Activated CD4-positive, alpha-beta T cell treated with anti-CD3 and anti-CD28 coated beads, Interleukin-2, amount 10 ng/mL, durations not matched to agents 7 days and 5 days (primary cell): ENCODE results near the gene MAFF. TPM values are rescaled to one million over a fixed set of nuclear protein-coding genes. Genes with fewer than 3 reads are reported as not detected.

ENCODE experiments used
- total RNA-seq, 2 experiments: library from RNA; stranded (reverse); gene quantifications; one replicate each; pipeline ENCODE4 v1.2.3, GENCODE V29; 2021

MAFF gene
- total RNA-seq, 2 experiments from 2014 or later = 4.7 to 5.0 TPM

Other genes with a start within 250 kb of the MAFF start
- under 1 TPM in 1 of 2 experiments, not detected in 1; 0.23 TPM for gene C22orf23, start 248.4 kb upstream of the MAFF start, total RNA-seq
- 10 to 100 TPM; 58.5 to 66.3 TPM for gene POLR2F, start 248.3 kb upstream of the MAFF start, total RNA-seq
- not detected for gene SOX10, start 217.4 kb upstream of the MAFF start, total RNA-seq
- gene PICK1, start 144.6 kb upstream of the MAFF start, total RNA-seq = 10 to 100 TPM; 15.2 to 15.4 TPM
- gene SLC16A8, start 117.8 kb upstream of the MAFF start, total RNA-seq = not detected
- under 1 TPM; 0.50 to 0.55 TPM for gene BAIAP2L2, start 91.3 kb upstream of the MAFF start, total RNA-seq
- 10 to 100 TPM; 65.0 to 72.0 TPM for gene PLA2G6, start 20.2 kb upstream of the MAFF start, total RNA-seq
- 10 to 100 TPM; 33.8 to 34.5 TPM for gene TMEM184B, start 71.0 kb downstream of the MAFF start, total RNA-seq
- gene CSNK1E, start 115.4 kb downstream of the MAFF start, total RNA-seq = 10 to 100 TPM; 74.3 to 81.3 TPM